Measurements from ENCODE around the gene MYO1F.
A peak's percentile ranks its signal among the peaks of the same experiment; 100 is the strongest.
"Not testable (repeated sequence)": the region's sequence is repeated elsewhere in the genome, so short reads cannot be mapped to it uniquely, and the experiment has no call there.

MYO1F gene

DNA sequence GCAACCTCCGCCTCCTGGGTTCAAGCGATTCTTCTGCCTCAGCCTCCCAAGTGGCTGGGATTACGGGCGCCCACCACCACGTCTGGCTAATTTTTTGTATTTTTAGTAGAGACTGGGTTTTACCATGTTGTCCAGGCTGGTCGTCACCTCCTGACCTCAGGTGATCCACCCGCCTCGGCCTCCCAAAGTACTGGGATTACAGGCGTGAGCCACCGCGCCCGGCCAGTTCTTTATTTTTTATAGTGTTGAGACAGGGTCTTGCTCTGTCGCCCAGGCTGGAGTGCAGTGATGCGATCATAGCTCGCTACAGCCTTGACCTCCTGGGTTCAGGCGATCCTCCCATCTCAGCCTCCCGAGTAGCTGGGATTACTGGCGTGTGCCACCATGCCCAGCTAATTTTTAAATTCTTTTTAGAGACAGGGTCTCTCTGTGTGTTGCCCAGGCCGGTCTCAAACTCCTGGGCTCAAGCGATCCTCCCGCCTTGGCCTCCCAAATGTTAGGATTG is 62.7 kb downstream of the MYO1F start:
- DNase-seq: not testable (repeated sequence)

DNA sequence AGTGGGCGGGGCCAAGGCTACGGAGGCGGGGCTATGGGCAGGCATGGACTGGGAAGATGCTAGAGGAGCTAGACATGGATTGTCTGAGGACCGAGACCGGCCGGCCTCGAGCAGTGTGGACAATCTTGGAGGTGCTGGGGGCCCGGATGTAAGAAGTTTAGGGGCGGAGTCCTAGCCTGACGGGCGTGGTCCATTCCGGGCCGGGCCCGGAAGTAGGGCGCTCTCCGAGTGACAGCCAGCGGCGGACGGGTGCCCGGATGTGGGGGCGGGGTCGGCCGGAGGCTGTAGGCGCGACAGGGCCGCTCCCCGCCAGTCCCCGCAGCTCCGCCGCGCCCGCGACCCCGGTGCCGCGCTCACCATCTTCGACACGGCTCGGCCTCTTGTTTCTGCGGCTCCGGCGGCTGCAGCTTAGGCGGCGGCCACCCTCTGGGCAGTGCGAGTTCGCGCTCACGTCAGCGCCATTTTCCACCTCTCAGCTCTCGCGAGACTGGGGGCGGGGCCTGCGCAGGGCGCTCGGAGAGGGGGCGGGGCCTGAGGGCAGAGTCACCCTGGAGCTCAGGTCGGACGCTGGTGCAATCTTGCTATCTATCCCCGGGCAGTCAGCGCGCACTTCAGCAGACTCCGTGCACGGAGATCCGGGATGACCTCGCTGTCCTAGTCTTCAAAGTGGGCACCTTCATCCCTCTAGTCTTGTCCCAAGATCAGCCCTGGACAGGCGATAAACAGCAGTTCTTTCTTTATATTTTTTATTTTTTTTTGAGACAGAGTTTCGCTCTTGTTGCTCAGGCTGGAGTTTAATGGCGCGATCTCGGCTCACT is 63.3 kb downstream of the MYO1F start, which contains the start of gene ZNF414:
ZNF414 (minus strand) TSS at position 481 of the 818 bp plus-strand sequence; CDS start at position 360, 121 bp downstream.
- peak; percentile 91 for DNase-seq

DNA sequence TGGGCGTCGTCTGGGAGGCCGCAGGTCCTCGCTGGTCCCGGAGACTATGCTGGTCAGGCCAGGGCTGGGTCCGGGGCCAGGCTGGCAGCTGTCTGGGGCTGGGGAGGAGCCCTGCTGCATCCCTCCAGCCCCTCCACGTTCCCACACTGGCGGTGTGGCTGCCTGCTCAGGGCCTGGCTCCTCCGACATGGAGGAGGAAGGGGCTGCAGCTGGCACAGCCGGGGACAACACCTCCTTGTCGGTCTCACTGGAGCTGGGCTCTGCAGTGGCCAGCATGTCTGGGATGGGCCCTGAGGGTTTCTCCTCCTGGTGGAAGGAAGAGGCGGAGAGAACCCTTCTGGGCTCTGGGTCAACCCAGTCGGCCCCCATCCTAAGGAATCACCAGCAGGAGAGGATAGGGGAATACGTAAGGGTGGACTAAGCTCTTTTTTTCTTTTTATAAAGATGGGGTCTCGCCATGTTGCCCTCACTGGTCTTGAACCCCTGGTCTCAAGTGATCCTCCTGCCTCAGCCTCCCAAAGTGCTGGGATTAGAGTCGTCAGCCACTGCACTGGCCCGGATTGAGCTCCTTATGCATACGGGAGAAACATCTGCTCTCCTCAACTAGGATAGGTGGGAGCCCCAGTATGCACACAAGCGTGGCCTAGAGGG is 64.1 kb downstream of the MYO1F start:
- DNase-seq: no peak

DNA sequence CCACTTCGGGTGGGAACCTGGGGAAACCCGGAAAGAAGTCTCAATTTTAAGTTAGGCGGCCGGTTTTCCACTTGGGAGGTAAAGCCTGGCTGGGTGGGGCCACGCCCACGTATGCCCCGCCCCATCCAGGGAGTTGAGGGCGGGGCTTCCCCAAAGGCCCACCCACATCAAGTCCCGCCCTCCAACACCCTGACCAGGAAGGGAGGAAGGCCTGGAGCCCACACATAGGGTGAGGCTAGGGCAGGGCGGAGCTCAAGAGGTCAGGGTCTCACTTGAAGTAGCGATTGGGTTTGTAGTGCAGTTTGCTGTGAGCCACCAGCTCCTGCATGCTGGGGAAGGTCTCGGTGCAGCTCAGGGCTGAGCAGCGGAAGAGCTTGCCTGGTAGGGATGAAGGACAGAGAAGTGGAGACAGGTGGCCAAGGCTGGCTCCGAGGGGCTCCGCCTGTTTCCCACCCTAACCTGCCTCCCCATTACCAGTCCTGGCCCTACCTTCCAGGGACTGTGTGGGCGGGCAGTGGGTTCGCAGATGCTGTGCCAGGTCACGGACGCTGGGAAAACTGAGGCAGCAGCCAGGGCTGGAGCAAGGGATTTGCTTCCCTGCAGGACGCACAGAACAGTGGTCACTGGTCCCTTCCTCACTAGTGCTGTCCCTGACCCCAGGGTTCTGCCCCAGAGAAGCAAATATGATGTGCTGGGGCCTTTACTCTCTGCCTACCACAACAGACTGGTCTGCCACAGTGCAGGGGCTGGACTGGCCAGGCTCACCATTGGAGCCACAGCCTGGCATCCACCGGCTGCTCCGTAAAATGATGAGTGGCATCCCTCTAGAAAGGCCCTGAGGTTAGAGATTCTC is 64.9 kb downstream of the MYO1F start:
- no peak for DNase-seq

DNA sequence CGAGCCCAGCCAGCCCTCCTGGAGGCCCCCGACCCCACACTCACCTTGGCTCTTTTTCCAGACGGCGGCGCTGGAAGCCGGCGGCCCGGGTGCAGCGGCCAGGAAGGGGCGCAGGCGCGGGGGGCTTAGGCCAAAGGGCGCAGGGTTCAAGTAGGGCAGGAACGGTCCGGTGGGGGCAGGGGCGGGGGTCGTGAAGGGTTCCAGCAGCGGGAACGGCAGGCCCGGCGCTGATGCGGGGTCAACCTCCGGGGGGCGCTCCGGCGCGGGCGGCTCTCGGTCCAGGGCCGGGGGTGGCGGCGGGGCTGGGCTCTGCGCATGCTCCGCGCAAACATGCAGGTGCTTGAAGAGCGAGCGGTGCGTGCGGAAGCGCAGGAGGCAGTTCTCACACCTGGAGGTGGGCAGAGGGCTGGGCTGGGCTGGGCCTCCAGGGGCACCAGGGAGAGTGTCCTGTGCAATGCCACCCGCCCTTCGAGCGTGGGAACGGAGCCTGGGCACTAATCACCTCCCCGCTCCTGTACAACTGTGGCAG is 65.6 kb downstream of the MYO1F start:
- no peak for DNase-seq

DNA sequence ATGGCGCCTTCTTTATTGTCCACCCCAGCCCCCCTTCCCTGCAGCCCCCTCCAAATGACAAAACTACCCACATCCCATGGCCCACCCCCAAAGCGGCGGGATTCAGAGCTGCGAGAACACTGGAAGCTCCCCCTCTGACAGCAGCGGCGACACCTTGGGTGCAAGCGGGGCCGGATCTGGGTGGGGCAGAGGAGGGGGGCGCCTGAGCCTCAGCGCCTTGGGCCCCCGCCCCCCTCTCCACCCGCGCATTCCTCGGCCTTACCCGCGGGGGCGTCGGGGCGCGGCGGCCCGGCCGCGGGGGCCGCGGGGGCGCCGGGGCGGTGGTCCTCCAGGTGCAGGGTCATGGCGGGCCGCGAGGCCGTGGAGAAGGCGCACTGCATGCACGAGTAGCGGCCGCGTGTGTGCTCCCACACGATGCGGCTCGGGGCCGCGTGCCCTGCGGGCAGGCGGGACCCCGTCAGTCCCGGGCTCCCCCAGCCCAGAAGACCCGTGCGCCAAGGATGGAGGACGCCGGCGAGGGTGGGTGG is 66.6 kb downstream of the MYO1F start:
- DNase-seq: no peak

DNA sequence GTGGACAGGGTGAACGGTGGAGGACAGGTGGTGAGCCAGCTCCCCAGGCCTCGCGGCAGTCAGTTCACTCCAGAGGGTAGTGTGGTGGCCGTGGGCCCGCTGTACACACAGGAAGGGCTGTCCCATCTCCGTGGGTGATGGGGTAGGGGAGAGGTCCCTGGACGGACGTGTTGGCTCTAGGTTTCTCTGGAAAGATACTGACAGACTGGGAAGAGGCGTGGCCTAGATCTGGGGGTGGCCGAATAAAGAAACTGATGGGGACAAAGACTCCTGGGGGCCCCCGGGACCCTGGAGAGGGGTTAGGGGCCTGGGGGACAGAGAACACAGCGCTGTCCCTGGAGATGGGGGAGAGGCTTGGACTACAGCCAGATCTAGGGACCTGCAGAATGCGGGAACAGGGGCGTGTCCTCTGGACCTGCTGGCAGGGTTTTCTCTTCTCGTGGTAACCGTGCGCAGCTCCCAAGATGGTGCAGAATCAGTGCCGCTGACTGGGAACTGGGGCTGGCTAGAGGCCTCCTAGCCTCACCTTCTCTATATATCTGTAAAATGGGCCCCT is 70.8 kb downstream of the MYO1F start:
- DNase-seq: peak; percentile 28

DNA sequence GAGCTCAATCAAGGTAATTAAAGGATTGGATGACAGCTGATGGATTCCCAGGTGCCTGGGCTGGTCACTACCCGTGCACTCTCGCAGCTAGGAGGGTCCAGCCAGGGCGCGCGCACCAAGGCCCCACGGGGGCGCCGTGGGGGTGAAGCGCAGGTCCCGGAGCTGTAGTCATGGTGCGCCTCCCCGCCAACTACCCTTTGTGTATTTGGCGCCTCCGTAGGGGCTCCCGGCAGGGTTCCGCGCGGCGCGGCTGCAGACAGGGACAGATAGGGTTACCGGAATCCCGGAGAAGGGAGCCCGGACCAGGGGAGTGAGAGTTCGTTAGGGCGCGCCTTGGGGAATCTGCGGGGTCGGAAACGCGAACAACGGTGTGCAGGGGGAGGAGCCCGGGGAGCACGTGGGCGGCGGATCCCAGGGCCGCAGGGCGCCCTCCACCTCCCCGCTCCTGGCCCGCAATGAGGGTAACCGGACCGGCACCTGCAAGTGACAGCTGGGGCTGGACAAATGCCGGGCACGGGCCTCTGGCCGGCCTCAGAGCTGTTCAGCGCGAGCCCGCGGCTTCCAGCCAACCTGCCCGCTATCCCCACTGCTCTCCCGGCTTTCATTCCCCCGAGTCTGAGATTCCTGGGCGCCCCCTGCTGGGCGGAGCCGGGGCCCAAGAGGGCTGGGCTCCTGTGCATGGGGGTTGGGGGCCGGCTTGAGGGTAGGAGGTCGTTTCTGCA is 71.4 kb downstream of the MYO1F start:
- DNase-seq: peak; percentile 73

DNA sequence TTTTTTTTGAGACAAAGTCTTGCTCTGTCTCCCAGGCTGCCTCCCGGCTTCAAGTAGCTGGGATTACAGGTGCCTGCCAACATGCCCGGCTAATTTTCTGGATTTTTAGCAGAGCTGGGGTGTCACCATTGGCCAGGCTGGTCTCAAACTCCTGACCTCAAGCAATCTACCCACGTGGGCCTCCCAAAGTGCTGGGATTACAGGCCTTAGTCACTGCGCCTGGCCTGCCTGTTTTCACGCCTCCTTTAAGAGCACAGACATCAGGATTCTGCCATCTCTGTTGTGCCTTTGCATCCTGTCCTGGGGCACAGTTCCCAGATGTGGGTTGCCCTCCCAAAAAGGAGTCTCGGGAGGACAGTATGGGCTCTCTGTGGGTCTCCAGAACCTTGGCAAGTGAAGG is 72.3 kb downstream of the MYO1F start:
- no peak for DNase-seq

DNA sequence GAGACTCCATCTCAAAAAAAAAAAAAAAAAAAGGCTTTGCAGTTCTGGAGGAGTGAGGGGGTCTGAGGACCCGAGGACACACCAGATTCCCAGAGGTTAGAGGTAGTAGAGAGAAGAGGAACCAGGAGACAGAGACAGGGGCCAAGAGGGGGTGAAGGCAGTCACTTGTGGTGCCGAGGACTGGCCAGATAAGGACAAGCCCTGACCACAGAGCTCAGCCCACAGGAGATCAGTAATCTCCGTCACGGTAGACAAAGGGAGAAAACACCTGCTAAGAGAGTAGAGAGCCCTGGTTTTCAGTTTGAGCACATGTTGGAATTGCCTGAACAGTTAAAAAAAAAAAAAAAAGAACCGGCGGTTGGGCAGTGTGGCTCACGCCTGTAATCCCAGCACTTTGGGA is 73.1 kb downstream of the MYO1F start:
- DNase-seq: no peak

DNA sequence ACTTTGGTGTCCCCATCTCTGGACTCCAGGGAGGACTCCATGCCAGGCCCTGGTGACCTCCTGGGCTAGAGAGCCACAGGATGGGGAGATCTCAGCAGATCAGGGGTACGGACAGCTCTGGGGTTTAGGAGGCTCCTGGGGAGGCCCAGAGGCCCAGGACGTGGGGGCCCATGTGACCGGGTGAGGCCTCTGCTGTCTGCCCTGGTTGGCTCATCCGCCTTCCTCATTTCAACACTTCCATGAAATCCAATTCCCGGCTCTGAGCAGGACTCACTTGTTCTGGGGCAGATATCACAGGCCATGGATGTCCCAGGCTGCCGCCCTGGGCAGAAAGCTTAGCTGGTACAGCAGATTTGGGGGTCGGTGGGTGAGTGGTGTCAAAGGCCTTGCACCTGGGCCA is 73.7 kb downstream of the MYO1F start:
- no peak for DNase-seq

DNA sequence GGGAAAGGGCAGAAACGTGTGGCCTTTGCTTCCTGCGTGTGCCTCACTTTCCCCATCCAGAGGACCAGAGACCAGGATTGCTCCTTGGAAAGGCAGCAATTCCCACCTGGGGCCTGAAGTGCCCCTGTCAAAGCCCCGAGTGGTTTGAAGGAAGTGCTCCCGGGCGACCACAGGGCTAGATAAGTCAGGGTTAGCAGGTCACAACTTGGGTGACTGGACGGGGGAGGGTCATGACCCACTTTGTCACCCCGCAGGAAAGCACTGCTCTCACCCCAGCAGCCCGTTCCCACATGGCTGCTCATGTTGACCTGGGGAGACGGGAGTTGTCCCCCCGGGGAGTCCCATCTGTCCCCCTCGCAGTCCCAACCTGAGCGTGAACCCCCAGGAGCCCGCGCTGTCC is 75.3 kb downstream of the MYO1F start:
- DNase-seq: no peak

DNA sequence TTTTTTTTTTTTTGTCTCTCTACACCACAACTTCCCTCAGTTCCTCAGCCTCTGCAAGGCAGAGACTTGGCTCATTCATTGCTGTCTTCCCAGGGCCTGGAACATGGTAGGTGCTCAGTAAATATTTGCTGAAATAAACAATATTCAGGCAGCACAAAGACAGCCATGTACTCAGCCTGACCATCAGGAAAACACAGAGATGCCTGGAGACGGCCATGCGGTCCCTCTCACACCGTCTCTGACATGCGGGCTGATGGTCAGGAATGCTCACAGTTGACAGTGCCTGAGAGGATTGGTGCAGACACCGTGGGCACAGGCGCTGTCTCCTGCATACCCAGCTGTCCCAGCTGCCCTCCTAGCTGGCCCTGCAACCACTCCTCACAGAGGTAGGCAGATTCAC is 75.7 kb downstream of the MYO1F start:
- DNase-seq: no peak

DNA sequence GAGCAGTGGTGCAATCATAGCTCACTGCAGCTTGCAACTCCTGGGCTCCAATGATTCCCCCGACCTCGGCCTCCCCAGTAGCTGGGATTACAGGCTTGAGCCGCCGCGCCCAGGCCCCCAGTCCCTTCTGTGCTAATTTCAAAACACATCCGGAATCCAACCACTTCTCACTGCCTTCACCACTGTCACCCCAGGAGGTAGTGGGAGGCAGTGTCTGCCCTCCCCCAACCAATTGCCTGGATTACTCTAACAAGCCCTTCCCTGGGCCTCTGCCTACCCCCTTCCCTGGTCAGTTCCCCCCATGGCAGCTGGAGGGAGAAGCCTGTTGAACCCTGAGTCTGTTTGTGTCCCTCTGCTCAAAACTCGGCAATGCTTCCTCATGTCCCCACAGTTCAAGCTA is 77.1 kb downstream of the MYO1F start:
- DNase-seq: no peak

DNA sequence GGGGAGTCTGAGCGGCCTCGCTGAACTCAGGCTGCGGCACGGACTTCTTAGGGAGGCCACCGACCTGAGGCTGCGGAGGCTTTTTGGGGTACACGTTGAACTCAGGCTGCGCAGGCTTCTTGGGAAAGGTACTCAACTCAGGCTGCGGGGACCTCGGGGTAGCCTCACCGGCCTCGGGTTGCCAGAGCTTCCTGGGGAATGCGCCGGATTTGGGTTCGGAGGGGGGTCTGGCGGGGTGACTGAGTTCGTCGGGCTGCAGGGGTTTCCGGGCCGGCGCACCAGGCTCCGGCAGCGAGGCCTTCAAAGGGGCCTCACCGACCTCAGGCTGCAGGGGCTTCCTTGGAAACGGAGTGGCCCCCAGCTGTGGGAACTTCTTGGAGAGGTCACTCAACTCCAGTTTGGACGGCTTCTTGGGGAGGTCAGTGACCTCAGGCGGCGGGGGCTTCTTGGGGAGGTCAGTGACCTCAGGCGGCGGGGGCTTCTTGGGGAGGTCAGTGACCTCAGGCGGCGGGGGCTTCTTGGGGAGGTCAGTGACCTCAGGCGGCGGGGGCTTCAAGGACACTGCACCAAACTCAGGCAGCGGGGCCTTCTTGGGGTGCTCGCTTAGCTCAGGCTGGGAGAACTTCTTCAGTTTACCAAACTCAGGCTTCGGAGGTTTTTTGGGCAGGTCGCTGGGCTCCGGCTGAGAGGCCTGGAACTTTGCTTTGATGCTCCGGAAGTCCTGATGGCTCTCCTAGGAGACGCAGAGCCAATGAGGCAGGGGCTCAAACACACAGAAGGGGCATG is 78.0 kb downstream of the MYO1F start:
- no peak for DNase-seq

DNA sequence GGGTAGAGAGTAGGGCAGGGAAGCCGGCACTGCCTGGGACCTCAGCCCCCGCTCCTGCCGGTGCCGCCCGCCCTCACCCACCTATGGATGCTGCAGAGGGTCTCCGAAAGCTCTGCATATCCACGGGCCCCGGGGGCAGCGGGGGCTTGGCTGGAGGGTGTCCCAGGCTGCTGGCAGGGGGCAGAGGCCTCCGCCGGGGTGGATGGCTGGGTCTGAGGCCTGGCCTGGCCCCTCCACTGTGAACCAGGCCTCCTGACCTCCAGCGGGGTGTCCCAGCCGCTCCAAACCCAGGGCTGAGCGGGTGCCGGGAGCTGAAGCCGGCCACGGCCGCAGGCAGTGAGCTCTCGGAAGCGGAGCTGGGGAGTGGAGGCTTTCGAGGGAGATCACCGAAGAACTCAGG is 78.9 kb downstream of the MYO1F start:
- DNase-seq: no peak

DNA sequence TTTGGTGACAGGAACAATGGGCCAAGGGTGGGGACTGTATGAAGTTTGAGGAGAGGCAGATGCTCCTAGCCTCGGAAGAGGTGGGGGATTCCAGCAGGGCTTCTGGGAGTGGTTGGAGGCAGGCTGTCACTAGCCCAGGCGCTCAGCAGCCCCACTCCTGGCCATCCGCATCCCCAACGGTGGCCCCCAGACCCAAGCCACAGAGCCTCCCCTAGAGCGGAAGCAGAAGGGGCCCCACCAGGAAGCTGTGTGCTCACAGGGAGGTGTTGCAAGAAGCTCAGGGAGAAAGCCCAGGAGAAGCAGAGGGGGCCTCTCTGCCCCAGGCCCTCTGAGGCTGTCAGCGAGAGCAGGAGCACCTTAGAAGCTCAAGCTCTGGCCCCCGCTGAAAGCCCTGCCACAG is 83.1 kb downstream of the MYO1F start:
- no peak for DNase-seq

DNA sequence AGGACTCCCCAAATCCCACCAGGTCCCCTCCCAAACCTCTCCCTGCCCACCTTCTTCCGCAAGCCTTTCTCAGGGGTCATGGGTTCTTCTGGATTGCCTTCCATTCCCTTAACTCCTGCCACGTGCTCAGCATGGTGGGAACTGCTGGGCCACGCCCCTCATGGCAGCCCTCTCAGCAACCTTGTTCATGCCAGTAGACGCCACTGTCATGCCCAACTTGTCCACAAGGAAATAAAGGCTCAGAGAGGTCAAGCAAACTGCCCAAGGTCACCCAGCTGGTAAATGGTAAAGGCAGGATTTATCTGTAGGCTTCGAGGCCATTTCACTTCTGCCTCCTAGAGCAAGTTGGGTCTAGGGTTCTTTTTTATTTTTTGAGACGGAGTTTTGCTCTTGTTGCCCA is 85.7 kb downstream of the MYO1F start:
- DNase-seq: no peak

DNA sequence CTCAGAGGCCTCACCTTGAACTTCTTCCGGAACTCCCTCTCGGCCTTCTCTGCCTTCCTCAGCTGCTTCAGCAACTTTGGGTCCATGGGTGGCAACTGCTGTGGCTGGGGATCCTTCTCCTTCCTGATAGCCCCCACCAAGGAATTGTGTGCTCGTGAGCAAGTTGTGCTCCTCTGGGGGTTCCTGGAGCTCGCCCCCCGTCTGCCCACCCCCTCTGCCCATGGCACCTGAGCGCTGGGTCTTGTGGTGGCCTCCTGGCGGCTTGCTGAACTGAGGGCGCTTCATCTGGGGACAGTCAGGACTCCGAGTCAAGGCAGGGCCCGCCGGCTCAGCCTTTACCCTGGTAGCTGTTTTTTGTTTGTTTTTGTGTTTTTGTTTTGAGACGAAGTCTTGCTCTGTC is 86.4 kb downstream of the MYO1F start:
- no peak for DNase-seq

DNA sequence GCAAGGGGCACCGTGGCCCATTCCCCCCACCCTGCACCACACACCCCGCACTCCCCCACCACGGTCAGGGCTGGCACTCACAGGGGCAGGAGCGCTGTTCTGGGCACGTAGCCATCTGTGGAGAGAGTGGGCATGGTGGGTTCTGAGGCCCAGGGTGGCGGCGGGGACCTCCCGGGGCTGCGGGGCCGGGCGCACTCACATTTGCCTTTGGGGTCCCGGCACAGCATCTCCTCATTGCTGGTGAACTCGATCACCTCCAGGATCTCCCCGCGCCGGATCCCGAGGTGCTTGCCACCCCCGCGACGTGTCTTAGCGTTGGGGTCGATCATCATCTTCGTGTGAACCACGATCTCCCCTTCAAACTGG is 86.9 kb downstream of the MYO1F start:
- no peak for DNase-seq

Measured in NCI-H146 (cell line).